GM04503 (cell line): Measurements from ENCODE around the gene ERGIC1.
"Not testable (repeated sequence)": the region's sequence is repeated elsewhere in the genome, so short reads cannot be mapped to it uniquely, and the experiment has no call there.

ENCODE experiments used
- DNase-seq: peaks from one replicate; pipeline ENCODE4 v3.0.0-alpha.2; 2012; ENCODE audit warnings: low read depth

ERGIC1 gene

GRCh38 chr5:172878933-172879752 is 45.1 kb downstream of the ERGIC1 start:
- no peak for DNase-seq

- DNase-seq: no peak
Observed at GRCh38 chr5:172881691-172882370, 47.8 kb downstream of the ERGIC1 start.

- DNase-seq: no peak
Observed at GRCh38 chr5:172883066-172883465, 49.0 kb downstream of the ERGIC1 start.

GRCh38 chr5:172885597-172886340 is 51.7 kb downstream of the ERGIC1 start:
- no peak for DNase-seq

GRCh38 chr5:172886476-172886875 is 52.4 kb downstream of the ERGIC1 start:
- DNase-seq: no peak

- peak; percentile 96 for DNase-seq
Observed at GRCh38 chr5:172886974-172887501, 53.0 kb downstream of the ERGIC1 start.

- no peak for DNase-seq
Observed at GRCh38 chr5:172887692-172888091, 53.6 kb downstream of the ERGIC1 start.

- DNase-seq: no peak
Observed at GRCh38 chr5:172890659-172891058, 56.6 kb downstream of the ERGIC1 start.

- no peak for DNase-seq
Observed at GRCh38 chr5:172891716-172892421, 57.8 kb downstream of the ERGIC1 start.

GRCh38 chr5:172892713-172893112 is 58.7 kb downstream of the ERGIC1 start:
- no peak for DNase-seq

- DNase-seq: no peak
Observed at GRCh38 chr5:172894767-172895388, 60.8 kb downstream of the ERGIC1 start.

GRCh38 chr5:172895549-172895948 is 61.5 kb downstream of the ERGIC1 start:
- no peak for DNase-seq

GRCh38 chr5:172896465-172896864 is 62.4 kb downstream of the ERGIC1 start:
- no peak for DNase-seq

- not testable (repeated sequence) for DNase-seq
Observed at GRCh38 chr5:172897067-172897466, 63.0 kb downstream of the ERGIC1 start.

- peak; percentile 96 for DNase-seq
Observed at GRCh38 chr5:172897481-172898217, 63.6 kb downstream of the ERGIC1 start.

- no peak for DNase-seq
Observed at GRCh38 chr5:172898218-172898842, 64.3 kb downstream of the ERGIC1 start.

GRCh38 chr5:172898843-172899369 is 64.9 kb downstream of the ERGIC1 start:
- DNase-seq: no peak

- DNase-seq: no peak
Observed at GRCh38 chr5:172899436-172899835, 65.4 kb downstream of the ERGIC1 start.

GRCh38 chr5:172901012-172901780 is 67.1 kb downstream of the ERGIC1 start:
- DNase-seq: peak; percentile 68
